CD14-positive monocyte (primary cell): ENCODE measurements around the gene ZYX. TPM values are rescaled to one million over a fixed set of nuclear protein-coding genes. Genes with fewer than 3 reads are reported as not detected.

Experiments
- DNase-seq, 3 donors: peaks; one replicate each; pipeline ENCODE4 v3.0.0-alpha.2; 2011 to 2022
- H2AFZ ChIP-seq: 2 replicates; pipeline ENCODE4 v1.6.0; 2012; ENCODE audit warnings: mild to moderate bottlenecking, low read depth, low read length, inconsistent platforms; ENCODE audit not compliant: insufficient read depth, poor library complexity, severe bottlenecking
- H3K27ac ChIP-seq, 2 donors: 1 replicate in 1 of 2; 2 replicates in 1 of 2; pipeline ENCODE4 v1.5.1; 2012 to 2013; ENCODE audit warnings: low read length in 2 of 2, control low read depth in 1 of 2, inconsistent platforms in 1 of 2, low read depth in 1 of 2, mild to moderate bottlenecking in 1 of 2
- H3K27me3 ChIP-seq, 2 donors: one replicate each; pipeline versions ENCODE4 v1.6.0 to v1.6.1; 2011 to 2013; ENCODE audit warnings: low read length in 2 of 2; ENCODE audit not compliant: control insufficient read depth in 2 of 2, insufficient read depth in 2 of 2
- H3K36me3 ChIP-seq, 2 donors: replicated peaks in 1 of 2; 1 replicate in 1 of 2; 2 replicates in 1 of 2; pipeline versions ENCODE4 v1.5.1 to v1.6.1; 2012 to 2013; ENCODE audit warnings: low read length in 2 of 2, control low read depth in 1 of 2, inconsistent platforms in 1 of 2, mild to moderate bottlenecking in 1 of 2; ENCODE audit not compliant: insufficient read depth in 2 of 2, control insufficient read depth in 1 of 2
- H3K4me1 ChIP-seq, 2 donors: 1 replicate in 1 of 2; 2 replicates in 1 of 2; pipeline versions ENCODE4 v1.5.1 to v1.6.1; 2012 to 2013; ENCODE audit warnings: low read length in 2 of 2, control low read depth in 1 of 2, inconsistent platforms in 1 of 2, mild to moderate bottlenecking in 1 of 2, moderate library complexity in 1 of 2; ENCODE audit not compliant: insufficient read depth in 2 of 2, control insufficient read depth in 1 of 2
- H3K4me2 ChIP-seq: replicated peaks from 2 replicates; pipeline ENCODE3; 2012; ENCODE audit warnings: low read length, moderate library complexity, mild to moderate bottlenecking; ENCODE audit not compliant: poor library complexity, severe bottlenecking; ENCODE audit errors: extremely low read depth
- H3K4me3 ChIP-seq, 3 experiments: fragments of 200-600 bp in 1 of 3; sonication (generic) in 1 of 3; replicated peaks in 1 of 3; 1 replicate in 2 of 3; 2 replicates in 1 of 3; pipeline ENCODE4 v1.5.1; 2011 to 2013; ENCODE audit warnings: low read length in 3 of 3, mild to moderate bottlenecking in 3 of 3, control low read depth in 2 of 3, low read depth in 2 of 3, inconsistent platforms in 1 of 3, moderate library complexity in 1 of 3
- H3K79me2 ChIP-seq: 2 replicates; pipeline ENCODE4 v1.6.0; 2012; ENCODE audit warnings: mild to moderate bottlenecking, control low read depth, inconsistent platforms, low read length, moderate library complexity; ENCODE audit not compliant: insufficient read depth
- H3K9ac ChIP-seq: 2 replicates; pipeline ENCODE4 v1.6.0; 2017; ENCODE audit warnings: low read length, mild to moderate bottlenecking; ENCODE audit not compliant: insufficient read depth, poor library complexity, severe bottlenecking
- H3K9me3 ChIP-seq, 2 donors: replicated peaks in 1 of 2; 1 replicate in 1 of 2; 2 replicates in 1 of 2; pipeline versions ENCODE4 v1.5.1 to v1.6.1; 2012 to 2013; ENCODE audit warnings: low read length in 2 of 2, control low read depth in 1 of 2; ENCODE audit not compliant: control insufficient read depth in 1 of 2, insufficient read depth in 1 of 2
- H4K20me1 ChIP-seq: 2 replicates; pipeline ENCODE4 v1.6.0; 2012; ENCODE audit warnings: mild to moderate bottlenecking, low read length, control low read depth, moderate library complexity; ENCODE audit not compliant: insufficient read depth
- H3K27ac Mint-ChIP-seq, 7 donors: one replicate each; pipeline ENCODE4 v1.8.0; 2020; ENCODE audit warnings: mild to moderate bottlenecking in 7 of 7, mixed read lengths in 7 of 7, moderate library complexity in 6 of 7, inconsistent platforms in 2 of 7
- H3K27me3 Mint-ChIP-seq, 3 donors: one replicate each; pipeline ENCODE4 v1.8.0; 2021 to 2022; ENCODE audit warnings: low read depth in 3 of 3, mild to moderate bottlenecking in 3 of 3, mixed read lengths in 3 of 3, moderate library complexity in 3 of 3, inconsistent platforms in 1 of 3
- H3K36me3 Mint-ChIP-seq, 2 donors: one replicate each; pipeline ENCODE4 v1.8.0; 2020; ENCODE audit warnings: mixed read lengths in 2 of 2, inconsistent platforms in 1 of 2, mild to moderate bottlenecking in 1 of 2
- H3K4me1 Mint-ChIP-seq: one replicate; pipeline ENCODE4 v1.8.0; 2020; ENCODE audit warnings: mild to moderate bottlenecking, mixed read lengths
- H3K4me3 Mint-ChIP-seq, 2 donors: one replicate each; pipeline ENCODE4 v1.8.0; 2020; ENCODE audit warnings: mild to moderate bottlenecking in 2 of 2, mixed read lengths in 2 of 2, moderate library complexity in 1 of 2
- H3K9me3 Mint-ChIP-seq, 7 donors: one replicate each; pipeline ENCODE4 v1.8.0; 2020 to 2022; ENCODE audit warnings: mixed read lengths in 7 of 7, mild to moderate bottlenecking in 6 of 7, moderate library complexity in 6 of 7, inconsistent platforms in 2 of 7
- CTCF ChIP-seq: fragments of 200-600 bp; IDR thresholded peaks from one replicate; pipeline ENCODE4 v1.8.0; 2022; ENCODE audit warnings: antibody characterized with exemption, mild to moderate bottlenecking
- WGBS: methylation state at CpG from one replicate; pipeline ENCODE4 v1.1.5; 2013; ENCODE audit warnings: missing lambda C conversion rate; ENCODE audit not compliant: insufficient coverage; 5-methylcytosine and 5-hydroxymethylcytosine counted together
- intact Hi-C, 2 donors: fragments of 100-400 bp; cut with micrococcal nuclease; formaldehyde crosslinking; loops; one replicate each; pipeline versions ENCODE4 v1.15.0 to v1.15.1; 2023
- polyA plus RNA-seq, 3 donors: library from polyadenylated mRNA; depleted of rRNA in 1 of 3; unstranded in 2 of 3; stranded (reverse) in 1 of 3; fragments of 300-500 nt in 2 of 3; fragments of >200 nt in 1 of 3; fragmentation: Illumina TruSeq in 2 of 3; gene quantifications; 1 replicate in 2 of 3; 2 replicates in 1 of 3; pipeline ENCODE4 v1.2.3, GENCODE V29; 2012 to 2021

ZYX gene
- polyA plus RNA-seq, 3 donors = 198 to 417 (median 331) TPM

GRCh38 chr7:143372070-143372469, 9.1 kb upstream of the ZYX start:
- peaks cover 0 to 2% (median 0%) of the 10 kb centered on the region in 7 donors for H3K9me3 Mint-ChIP-seq
- Histone ChIP-seq H3K9me3 (no peaks in the 10 kb centered on the region), H3K9ac (no peak overlapping the region), H3K4me2 (peak overlapping the region; percentile 27), H2AFZ (no peak overlapping the region), H3K4me3 (peak overlapping the region in 1 of 3 experiments; percentile 18), H3K79me2 (peaks cover 12% of the 10 kb centered on the region), H3K27me3 (no peaks in the 10 kb centered on the region), H3K4me1 (peaks cover 56 to 58% of the 10 kb centered on the region in 2 donors), H3K36me3 (no peaks in the 10 kb centered on the region), H4K20me1 (no peaks in the 10 kb centered on the region), H3K27ac (peak overlapping the region; percentile 36 to 66)
- H3K27me3 Mint-ChIP-seq = peaks cover 0 to 6% (median 0%) of the 10 kb centered on the region in 3 donors
- peak; percentile 77 to 87 (median 82) for DNase-seq
- H3K4me3 Mint-ChIP-seq = peak overlapping the region in 1 of 2 donors; percentile 48
- WGBS = 0% methylated on average over 4 of the region's 4 CpGs
- intact Hi-C loops = loop anchor here in 1 of 2 donors (10.0 kb wide), 1 partner anchor 87 kb away; the partner anchor contains the start of genes CASP2 and TMEM139
- H3K4me1 Mint-ChIP-seq = peaks cover 56% of the 10 kb centered on the region
- H3K36me3 Mint-ChIP-seq = peaks cover 0 to 3% of the 10 kb centered on the region in 2 donors
- H3K27ac Mint-ChIP-seq = peak overlapping the region; percentile 77 to 92 (median 83)
- TF ChIP-seq CTCF = peak; percentile 9

- Histone ChIP-seq H3K4me1 (peaks cover 69 to 71% of the 10 kb centered on the region in 2 donors), H3K79me2 (peaks cover 24% of the 10 kb centered on the region), H3K4me3 (no peak overlapping the region), H3K9ac (no peak overlapping the region), H3K4me2 (no peak overlapping the region), H4K20me1 (no peaks in the 10 kb centered on the region), H3K27ac (peak overlapping the region in 1 of 2 donors; percentile 99), H3K27me3 (no peaks in the 10 kb centered on the region), H3K9me3 (no peaks in the 10 kb centered on the region), H3K36me3 (no peaks in the 10 kb centered on the region), H2AFZ (no peak overlapping the region)
- peaks cover 0 to 3% of the 10 kb centered on the region in 2 donors for H3K36me3 Mint-ChIP-seq
- H3K4me3 Mint-ChIP-seq = no peak overlapping the region
- WGBS = 73% methylated on average over 4 of the region's 4 CpGs
- DNase-seq = no peak
- no peak for TF ChIP-seq CTCF
- H3K9me3 Mint-ChIP-seq = peaks cover 0 to 2% (median 0%) of the 10 kb centered on the region in 7 donors
- peaks cover 0 to 6% (median 0%) of the 10 kb centered on the region in 3 donors for H3K27me3 Mint-ChIP-seq
- peak overlapping the region; percentile 7 to 97 (median 66) for H3K27ac Mint-ChIP-seq
- H3K4me1 Mint-ChIP-seq = peaks cover 69% of the 10 kb centered on the region
- intact Hi-C loops = loop anchor here in 1 of 2 donors (10.0 kb wide), 1 partner anchor 89 kb away; the partner anchor contains the start of genes CASP2 and TMEM139
Observed at GRCh38 chr7:143373255-143373794, 7.8 kb upstream of the ZYX start.
